Measurements from ENCODE around the gene PLEKHG3.

- no peak for TF ChIP-seq YY1 (IDR thresholded peaks at IDR 0.05; ENCODE audit: low read depth, low read length)
- no peak for TF ChIP-seq POLR2A (IDR thresholded peaks at IDR 0.05; ENCODE audit: low read depth, low read length)
- no peak for TF ChIP-seq RAD21 (IDR thresholded peaks at IDR 0.05; ENCODE audit: insufficient read depth, low read depth, low read length)
Observed at GRCh38 chr14:64754685-64755084, 50.5 kb downstream of the PLEKHG3 start.
